Measurements from ENCODE around the gene LRRTM4.

GRCh38 chr2:77190721-77191346 lies 331.3 kb downstream of the LRRTM4 start:
- TF ChIP-seq, protein P1, sequence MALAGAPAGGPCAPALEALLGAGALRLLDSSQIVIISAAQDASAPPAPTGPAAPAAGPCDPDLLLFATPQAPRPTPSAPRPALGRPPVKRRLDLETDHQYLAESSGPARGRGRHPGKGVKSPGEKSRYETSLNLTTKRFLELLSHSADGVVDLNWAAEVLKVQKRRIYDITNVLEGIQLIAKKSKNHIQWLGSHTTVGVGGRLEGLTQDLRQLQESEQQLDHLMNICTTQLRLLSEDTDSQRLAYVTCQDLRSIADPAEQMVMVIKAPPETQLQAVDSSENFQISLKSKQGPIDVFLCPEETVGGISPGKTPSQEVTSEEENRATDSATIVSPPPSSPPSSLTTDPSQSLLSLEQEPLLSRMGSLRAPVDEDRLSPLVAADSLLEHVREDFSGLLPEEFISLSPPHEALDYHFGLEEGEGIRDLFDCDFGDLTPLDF (CRISPR knock-in tag; IDR thresholded peaks at IDR 0.05), result no peak
- no peak for TF ChIP-seq CTCF (IDR thresholded peaks at IDR 0.05)
- TF ChIP-seq SMAD3 (CRISPR knock-in tag; IDR thresholded peaks at IDR 0.05; ENCODE audit: borderline replicate concordance), result no peak
- TF ChIP-seq, protein P2, sequence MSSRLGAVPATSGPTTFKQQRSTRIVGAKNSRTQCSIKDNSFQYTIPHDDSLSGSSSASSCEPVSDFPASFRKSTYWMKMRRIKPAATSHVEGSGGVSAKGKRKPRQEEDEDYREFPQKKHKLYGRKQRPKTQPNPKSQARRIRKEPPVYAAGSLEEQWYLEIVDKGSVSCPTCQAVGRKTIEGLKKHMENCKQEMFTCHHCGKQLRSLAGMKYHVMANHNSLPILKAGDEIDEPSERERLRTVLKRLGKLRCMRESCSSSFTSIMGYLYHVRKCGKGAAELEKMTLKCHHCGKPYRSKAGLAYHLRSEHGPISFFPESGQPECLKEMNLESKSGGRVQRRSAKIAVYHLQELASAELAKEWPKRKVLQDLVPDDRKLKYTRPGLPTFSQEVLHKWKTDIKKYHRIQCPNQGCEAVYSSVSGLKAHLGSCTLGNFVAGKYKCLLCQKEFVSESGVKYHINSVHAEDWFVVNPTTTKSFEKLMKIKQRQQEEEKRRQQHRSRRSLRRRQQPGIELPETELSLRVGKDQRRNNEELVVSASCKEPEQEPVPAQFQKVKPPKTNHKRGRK (CRISPR knock-in tag; IDR thresholded peaks at IDR 0.05; ENCODE audit: borderline replicate concordance), result no peak
- TF ChIP-seq ATF1 (CRISPR knock-in tag; IDR thresholded peaks at IDR 0.05), result no peak
- TF ChIP-seq FOXJ3 (CRISPR knock-in tag; IDR thresholded peaks at IDR 0.05; ENCODE audit: borderline replicate concordance), result no peak
- TF ChIP-seq ESRRA (CRISPR knock-in tag; IDR thresholded peaks at IDR 0.05; ENCODE audit: borderline replicate concordance), result no peak

Measured in WTC11 (cell line).